Fibroblast of skin of back (primary cell): ENCODE data around the gene UFD1.

Experiments
- DNase-seq: peaks from one replicate; pipeline ENCODE4 v3.0.0-alpha.2; 2013

The UFD1 gene

DNA sequence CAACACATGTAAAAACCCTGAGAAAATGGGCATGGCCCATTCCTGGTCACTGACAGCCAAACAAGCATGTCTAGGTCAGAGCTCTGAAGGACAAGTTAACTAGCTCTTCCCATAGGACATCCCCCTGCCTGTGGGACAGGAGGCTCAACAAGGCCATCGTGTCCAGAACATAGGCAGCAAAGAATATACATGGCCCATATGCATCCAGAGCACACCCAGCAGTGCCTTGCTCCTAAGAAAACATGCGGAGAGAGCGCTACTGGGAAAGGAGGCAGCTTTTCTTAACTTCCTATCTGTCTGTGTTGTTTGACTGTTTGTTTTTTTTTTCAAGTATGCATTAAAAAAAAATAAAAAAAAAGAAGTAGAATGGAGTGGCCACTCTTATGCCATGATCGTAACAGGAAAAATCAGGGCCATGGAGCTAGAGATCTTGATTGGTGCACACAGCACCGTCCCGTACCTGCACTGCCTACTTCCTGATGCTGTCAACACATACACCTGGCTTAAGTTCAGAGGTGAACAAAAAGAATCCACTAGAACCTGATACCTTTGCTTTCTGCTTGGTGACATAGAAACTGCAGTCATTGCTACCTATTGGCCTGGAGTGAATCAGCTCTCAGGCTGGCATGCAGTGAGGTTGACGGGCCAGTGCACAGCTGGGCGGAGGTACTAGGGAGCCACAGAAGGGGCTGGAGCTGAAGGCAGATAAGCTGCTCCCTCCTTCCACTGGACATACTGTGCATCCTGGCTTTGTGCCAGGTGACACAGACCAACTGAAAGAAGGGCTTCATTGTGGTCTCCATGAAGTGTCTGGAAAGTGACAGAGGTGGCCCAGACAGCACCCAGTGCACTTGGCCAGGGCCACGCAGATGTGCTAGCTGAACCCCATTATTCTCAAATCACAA lies 11.9 kb downstream of the UFD1 start:
- DNase-seq, result no peak

DNA sequence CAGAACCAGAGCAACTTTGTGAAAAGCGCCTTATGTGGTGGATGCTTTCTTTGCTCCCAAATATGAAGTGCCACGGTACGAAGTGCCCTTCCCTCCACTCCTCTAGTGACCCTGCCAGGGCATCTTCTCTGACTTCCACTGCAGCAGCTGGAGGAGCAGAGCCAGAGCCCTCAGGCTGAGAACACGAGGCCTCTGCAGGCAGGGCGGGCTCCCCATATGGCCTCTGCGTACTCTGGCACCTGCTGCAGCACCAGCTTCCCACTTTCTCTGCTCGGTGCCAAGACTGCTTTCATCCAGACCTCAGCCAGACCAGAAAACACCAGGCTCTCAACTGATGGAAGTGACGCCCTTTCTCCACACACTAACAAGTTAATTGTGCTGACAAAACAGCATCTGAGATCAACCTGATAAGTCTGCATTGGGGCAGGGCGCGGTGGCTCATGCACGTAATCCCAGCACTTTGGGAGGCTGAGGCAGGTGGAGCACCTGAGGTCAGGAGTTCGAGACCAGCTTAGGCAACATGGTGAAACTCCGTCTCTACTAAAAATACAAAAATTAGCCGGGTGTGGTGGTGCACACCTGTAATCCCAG lies 12.8 kb downstream of the UFD1 start:
- no peak for DNase-seq

DNA sequence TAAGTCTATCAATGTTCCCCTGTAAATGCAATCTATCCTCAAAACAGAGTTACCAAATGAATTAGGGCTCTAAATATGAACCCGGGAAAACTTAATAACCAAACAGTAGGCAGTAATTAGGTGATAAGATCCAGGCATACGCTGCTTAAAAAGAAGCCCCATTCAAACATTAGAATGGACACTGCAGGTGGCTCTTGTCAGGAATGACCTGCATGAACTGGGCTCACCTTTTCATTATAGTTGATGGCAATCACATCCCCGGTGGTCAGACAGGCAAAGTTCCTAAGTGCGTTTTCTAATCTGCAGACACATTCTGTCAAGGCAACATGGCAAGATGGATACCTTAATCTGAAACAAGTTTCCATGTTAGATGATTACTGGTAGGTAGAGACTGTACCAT lies 14.0 kb downstream of the UFD1 start:
- DNase-seq, result no peak

DNA sequence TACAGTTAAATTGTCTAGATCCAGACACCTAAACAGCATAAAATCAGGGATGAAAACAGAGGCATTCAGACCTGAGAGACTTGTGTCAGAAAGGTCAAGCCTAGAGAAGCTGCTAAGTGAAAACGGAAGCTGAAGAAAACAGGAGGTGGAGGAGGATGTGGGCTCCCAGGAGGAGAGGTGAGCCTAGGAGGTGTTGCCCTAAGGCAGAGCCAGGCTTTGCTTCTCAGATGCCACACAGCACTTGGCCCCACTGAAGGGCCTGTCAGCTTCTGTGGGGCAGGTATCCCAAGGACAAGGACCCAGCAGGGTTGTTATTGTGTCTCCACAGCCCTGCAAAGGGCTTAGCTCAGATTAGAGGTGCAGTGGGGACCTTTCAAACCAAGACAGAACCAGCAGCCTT lies 14.4 kb downstream of the UFD1 start:
- DNase-seq, result no peak

DNA sequence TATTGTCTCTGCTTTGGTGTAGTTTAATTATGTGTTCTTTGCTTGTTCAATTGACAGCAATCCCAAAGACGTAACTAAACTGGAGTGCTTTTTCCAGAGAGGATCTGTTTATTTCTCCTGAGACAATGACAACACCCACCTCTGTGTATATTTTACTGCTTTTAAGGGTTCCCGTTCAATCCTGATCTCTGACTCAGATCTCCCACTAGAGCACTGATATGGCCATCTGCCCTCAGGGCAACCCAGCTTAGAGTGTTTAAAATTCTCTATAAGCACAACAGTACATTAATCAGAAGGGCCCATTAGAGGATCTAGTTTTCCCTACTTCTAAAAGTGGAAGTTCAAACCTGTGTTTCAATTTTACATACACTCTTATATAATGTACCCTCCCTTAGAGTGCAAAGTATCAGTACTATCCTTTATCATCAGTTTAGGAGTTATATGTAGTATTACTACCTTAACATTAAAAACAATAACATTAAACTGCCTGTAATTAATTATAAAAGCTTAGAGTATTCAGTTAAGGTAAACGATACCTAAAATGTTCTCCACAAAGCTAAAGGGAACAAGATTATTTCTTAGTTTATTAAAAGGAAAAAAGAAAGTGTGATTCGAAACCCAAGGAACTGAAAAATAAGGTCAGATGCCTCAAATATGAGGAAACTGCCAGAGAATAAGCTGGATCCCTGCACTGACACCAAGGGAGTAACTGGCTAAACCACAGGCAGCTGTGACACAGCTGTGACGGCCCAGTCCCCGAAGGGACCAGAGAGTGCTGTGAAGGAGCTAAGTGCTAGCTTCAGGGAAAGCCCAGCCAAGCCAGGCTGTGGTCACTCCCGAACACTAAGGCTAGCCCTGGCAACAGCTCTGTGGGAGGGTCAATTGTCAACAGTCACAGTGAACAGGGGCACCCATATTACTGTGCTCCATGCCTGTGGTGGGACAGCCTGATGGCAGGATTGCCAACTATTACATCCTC lies 15.2 kb downstream of the UFD1 start:
- DNase-seq, result peak; percentile 11

DNA sequence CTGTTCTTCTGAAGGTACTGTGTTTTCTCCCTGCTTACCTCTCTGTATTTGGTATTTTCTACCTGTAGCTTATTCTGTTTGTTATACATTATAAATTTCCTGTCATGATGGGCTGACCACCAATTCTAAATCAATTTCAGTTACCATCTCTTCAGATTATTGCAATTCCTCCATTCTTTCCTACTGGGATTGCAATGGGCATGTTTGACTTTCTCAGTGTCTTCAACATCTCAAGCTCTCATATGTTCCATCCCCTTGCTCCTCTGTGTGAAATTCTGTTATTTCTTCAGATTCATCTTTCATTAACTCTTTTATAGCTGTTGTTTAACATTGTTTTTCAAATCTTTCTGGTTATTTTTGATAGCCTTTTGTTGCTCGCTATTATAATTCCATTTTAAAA lies 16.0 kb downstream of the UFD1 start:
- no peak for DNase-seq

DNA sequence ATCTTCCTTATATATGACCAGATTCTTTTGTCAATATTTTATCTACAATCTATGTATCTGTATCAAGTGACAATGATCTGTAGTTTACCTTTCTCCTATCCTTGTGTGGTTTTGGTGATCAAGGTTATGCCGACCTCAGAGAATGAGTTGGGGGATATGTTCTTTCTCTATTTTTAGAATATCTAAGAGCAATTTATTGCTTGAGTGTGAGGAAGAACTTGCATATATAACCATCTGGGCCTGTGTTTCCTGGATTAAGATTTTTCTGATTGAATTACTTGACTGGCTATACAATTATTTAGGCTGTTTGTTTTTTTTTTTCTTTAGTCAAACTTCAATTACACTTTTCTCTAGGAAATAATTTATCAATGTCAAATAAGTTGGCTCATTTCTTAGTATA lies 17.5 kb downstream of the UFD1 start:
- DNase-seq, result no peak

DNA sequence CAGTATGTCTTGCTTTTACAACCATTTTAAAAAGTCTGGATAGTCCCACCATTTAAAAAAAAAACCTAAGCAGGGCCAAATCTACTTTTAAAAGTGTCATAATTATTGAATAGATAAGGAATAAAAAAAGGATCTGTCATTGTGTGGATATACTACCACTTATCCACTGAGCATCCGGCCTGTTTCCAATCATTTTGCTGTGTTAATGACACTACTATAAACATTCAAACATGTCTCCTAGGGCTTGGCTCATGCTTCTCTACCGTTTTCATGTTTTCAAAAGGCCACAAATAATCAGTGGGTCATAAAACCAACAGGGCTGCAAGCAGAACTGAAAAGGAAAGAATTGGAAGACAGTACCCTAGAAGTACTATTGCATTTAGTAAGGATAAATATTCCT lies 19.0 kb downstream of the UFD1 start:
- DNase-seq, result no peak

DNA sequence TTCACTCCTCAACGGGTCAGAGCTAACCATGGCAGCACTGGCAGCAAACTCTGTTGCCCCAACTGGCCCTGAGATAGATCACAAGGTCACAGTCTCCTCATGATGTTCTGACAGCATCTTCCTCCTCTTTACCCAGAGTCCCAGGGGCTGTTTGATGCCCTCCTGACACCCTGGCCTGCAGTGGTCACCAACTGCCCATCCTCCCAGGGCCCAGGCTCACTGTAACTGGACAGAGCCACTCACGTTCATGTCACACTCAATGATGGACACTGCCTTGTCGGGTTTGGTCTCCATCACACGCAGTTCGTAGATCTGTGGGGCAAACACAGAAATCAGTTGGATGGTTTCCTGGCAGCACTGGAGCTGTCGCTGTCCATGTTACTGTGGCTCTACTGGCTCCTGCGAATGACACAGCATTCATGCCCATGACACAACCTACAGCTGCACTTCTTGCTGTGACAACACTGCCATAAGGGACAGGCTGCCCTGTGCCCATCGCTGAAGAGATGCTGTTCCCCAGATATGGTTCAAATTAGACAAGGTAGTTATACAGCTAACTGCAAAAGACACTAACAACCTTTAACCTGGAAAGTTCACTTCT lies 21.1 kb downstream of the UFD1 start:
- no peak for DNase-seq

DNA sequence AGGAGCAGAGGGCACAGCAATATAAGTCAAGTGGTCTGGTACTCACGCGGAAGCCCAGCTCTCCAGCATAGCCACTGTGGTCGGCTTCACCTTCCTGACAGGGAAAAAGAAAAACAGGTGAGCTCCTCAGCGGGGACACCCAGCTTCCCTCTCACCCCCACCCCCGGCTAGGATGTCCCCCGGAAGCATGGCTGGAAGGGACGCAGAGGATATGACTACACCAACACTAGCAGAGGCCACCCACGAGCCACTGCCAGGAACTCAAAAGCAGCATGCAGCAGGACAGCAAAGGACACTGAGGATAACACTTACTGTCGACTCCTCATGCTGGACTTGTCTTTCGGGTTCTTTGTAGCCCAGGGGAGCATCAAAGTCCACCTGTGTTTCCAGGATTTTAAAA lies 22.5 kb downstream of the UFD1 start:
- no peak for DNase-seq

DNA sequence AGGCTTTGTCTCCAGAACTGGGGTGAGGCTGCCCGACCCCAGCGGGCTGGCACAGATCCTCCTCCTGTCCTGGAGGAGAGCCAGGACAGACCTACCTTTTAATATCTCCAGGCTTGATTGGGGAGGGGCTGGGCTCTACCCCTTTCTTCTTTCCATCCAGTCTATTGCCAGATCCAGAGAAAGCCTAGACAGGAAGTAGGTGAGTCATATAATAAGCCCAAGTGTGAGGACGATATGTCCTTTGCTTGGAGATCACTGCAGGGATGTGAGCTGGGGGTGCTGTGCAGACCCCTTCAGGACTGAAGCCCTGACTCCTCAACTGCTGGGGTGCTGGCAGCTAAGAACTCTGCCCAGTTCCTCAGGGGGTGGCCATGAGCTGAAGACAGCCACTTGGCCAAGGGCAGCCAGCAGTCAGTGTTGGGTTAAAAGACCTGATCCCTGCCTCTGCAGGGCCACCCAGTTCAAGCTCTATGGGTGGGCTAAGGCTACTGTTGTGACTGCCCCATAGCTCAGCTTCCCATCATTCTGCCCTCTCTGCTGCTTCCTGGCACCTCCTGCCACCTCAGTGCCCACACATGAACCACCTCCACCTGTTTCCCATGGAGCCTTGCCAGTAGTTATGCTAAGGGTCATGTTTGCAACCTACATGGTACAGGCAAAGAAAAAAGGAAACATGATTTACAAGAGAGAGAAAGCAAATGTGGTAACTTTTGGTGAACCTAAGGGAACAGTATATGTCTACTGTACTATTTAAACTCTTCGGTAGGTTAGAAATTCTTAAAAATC lies 23.2 kb downstream of the UFD1 start:
- peak; percentile 19 for DNase-seq

DNA sequence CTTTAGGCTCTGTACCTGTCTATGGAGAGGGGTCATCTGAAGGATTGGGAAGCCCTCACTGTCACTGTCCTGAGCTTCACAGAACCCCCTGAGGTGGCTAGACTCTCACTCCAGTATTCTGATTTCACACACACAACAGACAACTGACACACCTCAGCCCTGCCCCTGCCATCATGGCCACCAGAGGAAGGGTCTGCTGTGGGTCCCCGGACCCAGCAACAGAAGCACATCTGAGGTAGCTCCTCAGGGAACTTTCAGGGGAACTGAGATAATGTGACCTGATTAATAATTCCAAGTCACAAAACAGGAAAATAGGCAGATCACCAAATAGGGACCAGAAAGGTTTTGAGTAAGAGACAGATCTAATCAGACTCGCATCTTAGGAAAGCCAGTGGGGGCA lies 24.0 kb downstream of the UFD1 start:
- no peak for DNase-seq

DNA sequence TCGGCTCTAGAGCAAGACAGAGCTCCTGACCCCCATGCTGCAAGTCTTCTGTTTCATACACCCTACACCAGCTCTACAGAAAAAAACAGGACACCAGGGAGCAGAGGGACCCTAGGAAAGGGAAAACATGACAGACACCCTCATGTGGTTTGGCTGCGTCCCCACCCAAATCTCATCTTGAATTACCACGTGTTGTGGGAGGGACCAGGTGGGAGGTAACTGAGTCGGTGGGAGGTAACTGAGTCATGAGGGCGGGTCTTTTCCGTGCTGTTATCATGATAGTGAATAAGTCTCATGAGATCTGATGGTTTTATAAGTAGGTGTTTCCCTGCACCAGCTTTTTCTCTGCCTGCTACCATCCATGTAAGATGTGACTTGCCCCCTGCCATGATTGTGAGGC lies 24.8 kb downstream of the UFD1 start:
- no peak for DNase-seq

DNA sequence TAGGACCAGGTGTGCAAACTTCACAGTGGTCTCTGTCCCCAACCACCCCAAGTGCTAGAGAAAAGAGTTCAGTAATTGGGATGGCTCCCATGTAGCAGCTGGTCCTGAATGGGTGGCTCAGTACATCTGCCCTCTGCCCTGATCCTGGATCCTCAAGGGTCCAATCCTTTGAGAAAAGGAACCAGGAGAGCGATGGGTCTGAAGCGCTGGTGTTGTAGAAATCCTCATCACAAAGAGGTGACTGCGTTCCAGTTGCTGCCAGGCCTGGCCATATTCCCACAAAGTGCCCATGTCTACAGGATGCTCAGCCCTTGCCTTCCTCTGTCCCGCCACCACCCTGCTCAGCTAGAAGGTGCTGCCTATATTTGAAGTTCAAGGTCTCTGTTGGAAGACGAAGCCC lies 25.3 kb downstream of the UFD1 start:
- no peak for DNase-seq

DNA sequence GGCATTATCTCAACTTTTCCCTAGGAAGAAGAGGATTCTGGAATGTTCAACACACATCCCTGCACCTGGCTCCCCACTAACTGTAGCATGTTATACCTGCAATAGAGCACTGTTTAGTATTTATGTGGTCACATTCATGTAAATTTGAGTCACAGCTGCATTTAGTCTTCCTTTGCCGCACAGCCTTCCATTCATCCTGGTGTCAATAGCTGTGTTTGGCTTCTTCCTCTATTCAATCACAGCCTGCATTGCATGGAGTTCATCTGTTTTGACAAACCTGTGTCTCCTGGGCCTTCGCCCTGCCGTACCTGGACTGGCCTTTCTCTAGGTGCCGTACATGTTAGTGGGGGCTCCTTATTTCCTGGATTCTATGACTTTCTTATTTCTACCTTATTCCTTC lies 27.4 kb downstream of the UFD1 start:
- DNase-seq, result no peak

DNA sequence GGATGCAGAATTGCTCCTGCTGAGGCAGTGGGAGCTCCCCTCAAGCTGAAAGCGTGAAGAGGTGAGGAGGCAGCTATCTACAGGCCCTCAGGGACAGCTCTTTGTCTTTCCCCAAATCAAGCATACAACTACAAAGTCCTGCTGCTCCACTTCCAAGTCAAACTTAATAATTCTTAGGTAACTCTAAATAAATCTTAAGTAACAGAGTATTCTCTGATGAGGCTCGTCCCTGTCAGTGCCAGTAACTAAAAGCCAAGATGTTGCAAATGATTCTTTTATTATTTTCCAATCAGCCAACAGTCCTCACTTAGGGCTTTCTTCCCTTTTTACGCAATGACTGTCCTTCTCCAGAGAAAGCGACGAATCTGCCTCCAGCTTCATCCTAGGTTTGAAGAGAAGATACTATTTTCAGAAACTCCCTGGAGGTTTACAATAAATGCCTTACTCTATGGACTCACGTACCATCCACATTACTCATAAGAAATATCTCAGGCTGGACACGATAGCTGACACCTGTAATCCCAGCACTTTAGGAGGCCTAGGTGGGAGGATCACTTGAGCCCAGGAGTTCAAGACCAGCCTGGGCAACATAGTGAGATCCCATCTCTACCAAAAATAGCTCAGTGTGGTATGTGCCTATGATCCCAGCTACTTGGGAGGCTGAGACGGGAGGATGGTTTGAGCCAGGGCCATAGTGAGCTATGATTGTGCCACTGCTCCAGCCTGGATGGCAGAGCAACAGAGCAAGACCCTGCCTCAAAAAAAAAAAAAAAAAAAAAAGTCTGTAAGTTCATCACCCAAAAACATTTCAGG lies 28.4 kb downstream of the UFD1 start:
- DNase-seq, result no peak

DNA sequence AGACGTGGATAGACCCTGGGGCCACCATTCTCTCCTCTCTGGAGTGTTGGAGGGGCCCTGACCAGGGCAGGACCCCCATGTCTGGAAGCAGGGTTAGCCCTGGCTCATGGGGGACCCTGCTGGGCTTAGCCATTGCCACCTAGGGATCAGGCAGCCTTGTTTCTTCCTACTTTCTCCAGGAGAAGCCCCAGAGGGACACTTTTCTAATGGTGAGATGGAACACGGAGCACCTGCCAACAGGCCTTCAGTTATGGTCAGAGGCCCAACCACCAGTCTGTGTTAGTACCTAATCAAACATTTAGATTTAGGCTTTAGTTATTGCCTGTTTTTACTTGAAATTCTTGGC lies 29.6 kb downstream of the UFD1 start:
- no peak for DNase-seq

DNA sequence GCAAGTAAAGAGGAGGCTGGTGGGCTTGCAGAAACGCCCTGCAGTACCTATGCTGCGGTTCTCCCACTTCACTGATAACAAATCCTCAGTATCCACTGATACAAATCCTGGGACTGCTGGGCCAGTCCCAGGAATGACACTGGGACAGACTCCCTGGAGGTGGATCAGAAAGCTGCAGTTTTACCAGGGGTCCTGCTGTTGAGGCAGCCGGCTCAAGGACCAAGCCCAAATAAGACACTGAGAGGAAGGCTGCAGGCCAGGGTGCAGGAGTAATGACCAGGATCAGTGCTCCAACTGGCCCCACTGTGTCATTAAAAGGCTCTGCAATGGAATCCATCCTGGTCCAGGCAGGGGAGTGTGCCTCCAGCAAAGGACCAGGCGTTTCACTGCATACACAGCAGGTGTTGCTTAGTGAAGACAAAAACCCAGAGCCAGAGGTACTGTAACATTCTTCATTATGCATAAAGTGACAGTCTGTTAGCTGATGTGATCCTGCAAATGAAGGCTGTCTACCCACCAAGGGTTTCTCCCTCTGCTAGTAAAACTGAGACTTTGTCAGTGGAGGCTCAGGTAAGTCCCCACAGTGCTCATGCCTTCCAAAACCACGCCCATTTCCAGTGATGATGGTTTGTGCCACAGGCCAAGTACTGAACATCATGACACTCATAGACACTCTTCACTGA lies 30.1 kb downstream of the UFD1 start:
- no peak for DNase-seq

DNA sequence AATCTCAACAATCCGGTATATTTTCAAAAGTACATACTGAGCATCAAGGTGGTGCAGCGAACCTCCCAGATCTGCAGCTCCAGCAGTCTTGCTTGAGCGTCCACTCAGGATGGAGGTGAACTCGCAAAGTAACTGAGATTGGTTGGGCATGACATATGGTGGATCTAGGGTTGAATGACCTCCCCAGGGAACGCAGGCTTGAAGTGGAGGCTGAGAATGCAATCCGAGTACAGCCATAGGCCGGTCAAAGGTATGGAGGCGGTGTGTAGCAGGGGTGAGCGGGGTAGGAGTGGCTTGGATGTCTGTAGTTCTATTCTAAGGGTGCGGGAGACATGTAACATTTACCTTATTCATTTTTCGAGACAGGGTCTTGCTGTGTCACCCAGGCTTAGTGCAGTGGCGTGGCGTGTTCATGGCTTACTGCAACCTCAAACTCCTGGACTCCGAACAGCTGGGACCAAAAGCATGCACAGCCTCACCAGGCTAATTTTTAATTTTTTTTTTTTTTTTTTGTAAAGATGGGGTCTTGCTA lies 30.9 kb downstream of the UFD1 start:
- peak; percentile 75 for DNase-seq
